NCI-H1930 (cell line): ENCODE measurements around the gene EGF.
"Not testable (repeated sequence)": the region's sequence is repeated elsewhere in the genome, so short reads cannot be mapped to it uniquely, and the experiment has no call there.

Source experiments
- DNase-seq, 2 experiments: peaks; one replicate each; lab custom pipeline; 2025; lab: John Stamatoyannopoulos, UW

The EGF gene

GRCh38 chr4:109915385-109916026, 2.8 kb downstream of the EGF start:
- no peak for DNase-seq

- DNase-seq = no peak
These were observed 3.3 kb downstream of the EGF start for GRCh38 chr4:109916027-109916409.

GRCh38 chr4:109921384-109921808, 8.7 kb downstream of the EGF start:
- no peak for DNase-seq

GRCh38 chr4:109925396-109925795, 12.7 kb downstream of the EGF start:
- no peak for DNase-seq

GRCh38 chr4:109928327-109929045, 15.8 kb downstream of the EGF start:
- DNase-seq = no peak

GRCh38 chr4:109930464-109930863, 17.8 kb downstream of the EGF start:
- no peak for DNase-seq

GRCh38 chr4:109930872-109931271, 18.2 kb downstream of the EGF start:
- DNase-seq = no peak

GRCh38 chr4:109931318-109931717, 18.6 kb downstream of the EGF start:
- DNase-seq = no peak

- not testable (repeated sequence) for DNase-seq
These were observed 24.7 kb downstream of the EGF start for GRCh38 chr4:109937352-109937751.

- no peak for DNase-seq
These were observed 26.5 kb downstream of the EGF start for GRCh38 chr4:109939190-109939589.

GRCh38 chr4:109942292-109942926, 29.7 kb downstream of the EGF start:
- no peak for DNase-seq

GRCh38 chr4:109943745-109944144, 31.1 kb downstream of the EGF start:
- no peak for DNase-seq

- DNase-seq = no peak
These were observed 31.9 kb downstream of the EGF start for GRCh38 chr4:109944591-109944990.

GRCh38 chr4:109945056-109945455, 32.4 kb downstream of the EGF start:
- DNase-seq = no peak

- DNase-seq = no peak
These were observed 33.4 kb downstream of the EGF start for GRCh38 chr4:109946120-109946519.

GRCh38 chr4:109947457-109947856, 34.8 kb downstream of the EGF start:
- no peak for DNase-seq

GRCh38 chr4:109947918-109948317, 35.2 kb downstream of the EGF start:
- no peak for DNase-seq

GRCh38 chr4:109949099-109949718, 36.5 kb downstream of the EGF start:
- not testable (repeated sequence) for DNase-seq

- DNase-seq = no peak
These were observed 39.9 kb downstream of the EGF start for GRCh38 chr4:109952612-109953011.

GRCh38 chr4:109953556-109953955, 40.9 kb downstream of the EGF start:
- no peak for DNase-seq

- no peak for DNase-seq
These were observed 42.5 kb downstream of the EGF start for GRCh38 chr4:109955146-109955545.

GRCh38 chr4:109957227-109957626, 44.5 kb downstream of the EGF start:
- DNase-seq = no peak

GRCh38 chr4:109959195-109959594, 46.5 kb downstream of the EGF start:
- DNase-seq = no peak
